Inflammatory macrophage treated with lipopolysaccharide for 1 hour (primary cell): Measurements from ENCODE around the gene NDUFS6.

Experiments
- DNase-seq, 2 donors: peaks; one replicate each; pipeline ENCODE4 v3.0.0-alpha.2; 2020 to 2022

NDUFS6 gene

DNA sequence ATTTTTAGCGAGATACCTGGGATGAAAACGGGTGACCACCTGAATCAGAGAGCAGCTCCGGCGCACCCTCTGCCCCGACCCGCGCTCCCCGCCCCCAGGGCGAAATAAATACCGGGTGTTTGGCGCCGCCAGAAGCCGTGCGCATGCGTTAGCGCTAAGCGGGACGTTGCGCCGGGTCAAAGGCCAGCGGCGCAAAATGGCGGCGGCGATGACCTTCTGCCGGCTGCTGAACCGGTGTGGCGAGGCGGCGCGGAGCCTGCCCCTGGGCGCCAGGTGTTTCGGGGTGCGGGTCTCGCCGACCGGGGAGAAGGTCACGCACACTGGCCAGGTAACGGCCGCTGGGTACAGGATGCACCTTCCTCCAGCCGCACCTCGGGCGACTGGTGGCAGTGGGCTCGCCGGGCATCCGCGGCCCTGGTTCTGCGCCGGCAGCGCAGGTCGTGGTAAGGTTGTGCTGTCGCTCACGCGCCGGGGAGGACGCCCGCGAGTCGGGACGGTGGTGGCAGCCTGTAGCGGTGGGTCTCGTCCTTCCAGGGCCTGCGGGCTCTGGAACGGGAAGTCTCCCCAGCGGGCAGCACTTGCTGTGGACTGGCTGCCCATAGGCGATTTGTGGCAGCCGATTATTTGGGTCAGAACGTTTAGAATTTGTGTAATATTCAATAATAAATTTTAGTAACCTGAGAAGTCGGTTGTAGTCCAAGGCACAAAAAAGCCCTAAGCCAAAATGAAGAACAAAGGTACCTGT is at the start of gene NDUFS6:
NDUFS6 (plus strand) TSS at position 186 of the 745 bp plus-strand sequence; CDS start at position 197, 11 bp downstream.
- peak; percentile 65 to 78 for DNase-seq

DNA sequence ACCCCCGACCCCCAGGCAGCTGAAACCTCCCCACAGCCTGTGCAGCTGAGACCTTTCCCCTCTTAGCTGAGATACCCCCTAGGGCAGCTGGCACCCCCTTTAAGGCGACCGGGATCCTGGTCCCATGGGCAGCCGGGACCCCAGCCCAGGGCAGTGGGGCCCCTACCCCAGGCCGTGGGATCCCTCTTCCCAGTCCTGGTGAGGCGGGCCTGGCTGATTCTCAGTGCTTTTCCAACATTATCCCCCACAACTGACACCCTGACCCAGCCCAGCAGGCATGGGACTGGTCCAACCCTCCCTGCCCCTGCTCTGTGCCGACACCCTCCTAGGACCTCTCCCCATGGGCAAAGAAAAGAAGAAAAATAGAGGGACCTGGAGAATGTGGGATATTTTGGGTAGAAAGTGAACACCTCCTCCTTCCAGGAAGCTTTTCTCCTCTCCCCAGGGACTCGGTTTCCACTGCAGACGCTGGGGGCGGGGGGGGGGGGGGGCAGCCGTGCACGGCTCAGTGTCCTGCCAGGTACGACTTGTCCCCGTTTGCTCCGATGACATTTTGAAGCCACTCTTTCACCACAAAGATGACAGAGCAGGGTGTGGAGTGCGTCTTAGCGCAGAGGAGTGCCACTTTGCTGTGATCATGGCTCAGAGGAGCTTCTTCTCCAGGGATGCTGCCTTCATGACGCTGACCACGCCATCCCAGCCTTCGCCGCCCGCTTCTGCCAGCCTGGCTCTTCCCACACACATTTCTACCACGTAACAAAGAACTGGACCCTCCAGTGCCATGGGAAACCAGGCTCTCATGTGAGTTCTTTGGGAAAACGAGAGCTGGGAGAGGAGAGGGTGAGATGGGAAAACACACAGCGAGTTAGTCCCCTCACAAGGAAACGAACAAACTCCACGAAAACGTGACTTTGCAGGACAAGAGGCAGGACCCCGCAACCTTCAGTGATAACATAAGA is 49.1 kb upstream of the NDUFS6 start:
- no peak for DNase-seq

DNA sequence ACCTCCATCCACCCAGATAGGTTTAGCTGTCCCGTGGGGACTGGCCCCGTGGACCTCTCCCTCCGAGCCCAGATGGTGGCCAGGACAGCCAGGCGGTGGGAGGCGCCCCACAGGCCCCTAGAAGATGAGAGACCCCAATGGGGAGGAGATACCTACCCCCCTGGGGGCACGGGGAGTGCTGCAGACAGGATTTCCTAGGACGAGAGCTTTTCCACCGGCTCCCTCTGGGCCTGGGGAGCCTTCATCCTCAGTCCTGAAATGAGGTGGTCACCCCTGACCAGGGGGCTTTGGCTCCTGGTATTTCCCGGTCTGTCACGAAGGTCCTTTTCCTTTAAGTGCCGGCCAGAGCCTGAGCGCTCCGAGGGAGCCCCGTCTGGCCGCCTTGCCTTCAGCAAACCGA is 48.3 kb upstream of the NDUFS6 start:
- no peak for DNase-seq

DNA sequence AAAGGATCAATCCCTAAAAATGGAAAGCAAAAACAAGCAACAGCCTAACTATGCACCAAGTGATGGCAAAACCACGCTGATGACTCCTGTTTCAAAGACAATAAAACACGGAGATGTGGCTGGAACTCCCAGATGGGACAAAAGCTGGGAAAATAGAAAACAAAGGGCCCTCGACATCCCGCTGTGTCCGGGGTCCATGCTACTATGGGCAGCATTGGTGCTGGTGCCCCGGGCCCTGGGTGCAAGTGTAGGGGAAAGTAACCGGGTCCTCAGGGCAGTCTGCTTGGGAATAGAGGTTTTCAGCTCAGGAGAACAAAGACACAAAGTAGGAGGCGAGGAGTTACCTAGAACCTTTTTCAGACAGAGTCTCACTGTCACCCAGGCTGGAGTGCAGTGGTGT is 47.7 kb upstream of the NDUFS6 start:
- DNase-seq, result no peak

DNA sequence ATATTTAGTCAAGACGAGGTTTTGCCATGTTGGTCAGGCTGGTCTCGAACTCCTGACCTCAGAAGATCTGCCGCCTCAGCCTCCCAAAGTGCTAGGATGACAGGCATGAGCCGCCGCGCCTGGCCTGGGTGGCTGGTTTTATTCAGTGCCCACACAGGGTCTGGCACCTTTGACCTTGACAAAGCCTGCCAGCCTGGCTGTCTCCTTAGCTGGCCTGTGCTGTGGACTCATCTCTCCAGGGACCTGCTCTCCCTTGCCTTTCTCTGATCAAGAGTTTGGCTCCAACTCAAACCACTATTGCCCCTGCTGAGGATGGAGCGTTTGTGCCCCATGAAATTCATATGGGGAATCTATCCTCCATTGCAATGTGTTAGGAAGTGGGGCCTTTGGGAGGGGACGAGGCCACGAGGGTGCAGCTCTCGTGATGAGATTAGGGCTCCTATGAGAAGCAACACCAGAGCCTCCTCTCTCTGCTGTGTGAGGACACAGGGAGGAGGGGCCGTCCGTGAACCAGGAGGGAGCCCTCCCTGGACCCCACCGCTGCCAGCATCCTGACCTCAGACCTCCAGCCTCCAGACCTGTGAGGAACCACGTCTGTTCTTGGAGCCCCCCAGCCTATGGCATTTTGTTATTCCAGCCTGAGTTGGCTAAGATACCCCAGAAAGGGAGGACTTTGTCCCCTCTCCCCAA is 46.5 kb upstream of the NDUFS6 start:
- no peak for DNase-seq

DNA sequence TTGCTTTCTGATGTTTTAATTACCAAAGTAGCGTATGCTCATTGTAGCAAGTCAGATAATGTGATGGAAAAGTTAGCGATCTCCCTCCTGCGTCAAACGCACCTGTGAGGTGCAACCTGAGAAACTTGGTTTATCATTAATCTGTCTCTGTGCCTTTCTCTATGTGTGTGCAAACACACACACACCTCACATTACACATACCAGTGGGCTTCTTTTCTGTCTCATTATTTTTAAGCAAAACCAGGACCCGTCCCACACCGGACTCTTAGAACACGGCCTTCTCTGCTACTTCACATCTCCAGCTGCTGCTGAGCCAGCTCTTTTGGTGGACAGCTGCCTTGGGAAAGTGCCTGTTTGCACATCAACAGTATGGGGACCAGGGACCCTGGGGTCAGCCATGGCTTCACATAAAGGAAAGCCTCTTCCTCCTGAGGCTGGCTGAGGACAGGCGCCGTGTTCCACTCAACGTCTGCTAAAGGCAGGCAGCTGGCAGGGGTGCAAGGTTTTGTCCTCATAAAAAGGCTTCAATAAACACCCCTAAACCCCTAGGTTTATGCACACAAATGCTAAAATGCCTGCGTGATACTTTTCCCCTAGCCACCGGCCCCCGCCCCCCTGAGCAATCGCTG is 45.8 kb upstream of the NDUFS6 start:
- no peak for DNase-seq

DNA sequence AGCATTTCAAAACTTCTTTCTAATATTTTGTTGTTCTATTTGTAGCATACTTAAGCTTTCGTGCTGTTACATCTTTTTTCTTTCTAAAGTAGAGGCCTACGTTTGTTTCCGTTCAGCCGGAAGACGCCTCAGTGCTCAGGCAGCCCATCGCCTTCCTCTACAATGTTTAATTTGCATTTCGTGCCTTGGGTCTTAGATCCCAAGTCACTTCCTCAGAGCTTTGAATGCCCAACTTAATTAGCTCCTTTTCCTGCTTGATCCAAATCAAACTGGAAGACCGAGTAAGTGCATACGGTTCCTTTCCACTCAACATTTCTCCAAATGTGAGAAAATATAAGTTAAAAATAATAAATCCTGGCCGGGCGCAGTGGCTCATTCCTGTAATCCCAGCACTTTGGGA is 44.7 kb upstream of the NDUFS6 start:
- DNase-seq, result no peak

DNA sequence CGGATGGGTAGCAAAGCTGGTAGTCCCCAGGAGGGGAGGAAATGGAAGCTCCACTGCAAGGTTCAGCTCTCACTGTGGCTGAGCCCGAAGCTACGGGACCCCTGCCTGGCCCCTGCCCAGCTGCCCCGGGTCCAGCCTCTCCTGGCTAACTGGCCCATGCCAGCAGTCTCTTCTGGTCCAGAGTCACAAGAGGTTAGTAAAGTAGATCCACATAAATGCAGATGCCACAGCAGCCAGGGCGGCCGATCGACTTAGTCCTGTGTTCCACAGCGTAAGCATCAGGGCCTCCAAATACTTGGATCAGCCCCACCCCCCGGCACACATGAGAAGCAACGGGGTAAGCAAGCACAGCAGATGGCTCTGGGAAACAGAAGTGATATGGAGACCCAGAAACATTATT is 43.7 kb upstream of the NDUFS6 start:
- no peak for DNase-seq

DNA sequence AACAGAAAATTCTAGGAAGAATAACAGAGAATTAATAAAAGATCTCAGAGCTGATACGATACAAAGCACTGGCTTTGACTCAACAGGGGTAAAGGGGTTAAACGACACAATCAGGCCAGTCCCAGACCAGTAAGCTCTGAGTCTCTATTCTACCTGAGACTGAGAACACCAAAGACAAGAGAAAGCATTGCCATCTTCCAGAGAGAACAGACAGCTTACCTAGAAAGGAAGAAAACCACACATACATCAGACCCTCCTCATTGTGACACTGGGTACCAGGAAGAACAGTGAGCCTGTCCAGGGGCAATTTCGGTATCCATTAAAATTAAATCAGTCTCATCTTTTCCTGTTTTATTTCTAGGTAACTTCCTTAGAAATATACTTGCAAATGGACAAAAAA is 42.6 kb upstream of the NDUFS6 start:
- DNase-seq, result no peak

DNA sequence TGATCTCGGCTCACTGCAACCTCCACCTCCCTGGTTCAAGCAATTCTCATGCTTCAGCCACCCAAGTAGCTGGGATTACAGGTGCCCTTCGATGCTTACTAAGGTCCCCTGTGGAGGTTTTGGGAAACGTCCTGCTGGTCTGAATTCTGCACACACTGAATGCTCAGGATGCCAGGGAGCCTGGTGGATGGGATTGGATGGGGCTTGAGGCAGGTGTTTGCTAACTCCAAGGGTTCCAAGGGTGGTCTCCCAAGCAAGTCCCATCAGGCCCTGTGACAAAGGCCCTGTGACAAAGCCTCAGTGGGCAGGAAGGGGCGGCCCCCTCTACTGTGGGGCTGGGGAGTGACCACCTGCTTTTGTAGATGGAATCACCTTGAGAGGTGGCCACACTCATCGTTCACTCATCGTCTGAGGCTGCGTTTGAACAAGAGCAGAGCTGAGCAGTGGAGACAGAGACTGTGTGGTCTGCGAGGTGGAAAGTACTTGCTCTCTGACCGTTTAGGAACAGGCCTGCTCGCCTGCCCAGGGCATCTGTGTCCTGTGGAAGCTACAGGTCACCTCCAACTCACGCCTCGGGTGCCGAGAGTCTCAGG is 41.7 kb upstream of the NDUFS6 start:
- DNase-seq, result no peak

DNA sequence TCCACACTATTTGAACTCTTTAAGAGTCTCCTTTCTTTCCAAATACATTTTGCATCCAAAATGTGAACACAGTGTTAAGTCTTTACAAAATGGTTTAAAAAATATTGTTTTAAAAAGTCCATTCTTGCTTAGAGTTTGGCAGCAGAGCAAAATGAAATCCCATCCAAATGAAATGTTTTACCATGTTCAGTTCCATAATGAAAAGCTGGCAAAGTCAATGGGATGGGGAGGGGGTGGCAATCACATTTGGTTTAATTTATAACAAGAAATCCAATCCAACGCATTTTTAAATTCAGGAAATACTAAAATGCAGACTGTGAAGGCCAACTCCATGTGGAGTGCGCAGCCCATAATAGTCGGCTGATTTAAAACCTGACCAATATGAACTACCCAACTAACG is 41.0 kb upstream of the NDUFS6 start:
- no peak for DNase-seq

DNA sequence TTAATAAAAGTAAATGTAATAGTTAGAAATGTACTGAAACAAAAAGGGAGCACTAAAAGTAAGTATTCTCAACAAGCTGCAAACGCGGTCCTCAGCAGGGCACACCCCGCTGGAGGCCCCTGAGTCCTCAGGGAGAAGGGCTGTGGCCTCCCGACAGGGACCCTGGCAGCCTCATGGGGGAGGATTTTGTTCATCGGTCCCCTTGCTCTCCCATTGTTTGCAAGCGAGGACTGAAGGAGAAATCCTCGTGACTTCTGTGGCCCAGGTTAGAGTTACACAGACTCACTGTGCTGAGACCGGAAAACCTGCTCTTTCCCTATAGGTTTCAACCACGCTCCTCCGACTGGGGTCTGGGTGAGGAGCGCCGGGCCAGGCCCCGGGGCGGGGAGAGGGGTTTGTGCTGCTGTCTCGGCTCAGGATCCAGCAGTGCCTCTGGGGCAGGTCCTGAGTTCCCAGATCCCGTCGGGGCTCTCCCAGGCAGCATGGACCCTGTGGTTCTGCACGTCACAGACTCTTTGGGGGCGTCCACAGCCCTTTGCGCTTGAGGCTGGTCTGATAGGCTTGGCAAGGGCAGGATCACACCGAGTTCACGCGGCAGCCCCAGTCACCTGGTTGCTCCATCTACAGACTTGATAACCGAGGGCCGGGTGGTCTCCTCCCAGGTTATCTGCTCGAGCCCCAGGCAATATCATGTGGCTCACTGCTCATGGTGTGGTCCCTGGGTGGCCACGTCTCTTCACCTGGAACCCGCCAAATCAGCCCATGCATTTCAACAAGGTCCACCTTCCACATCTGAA is 40.4 kb upstream of the NDUFS6 start:
- DNase-seq, result no peak

DNA sequence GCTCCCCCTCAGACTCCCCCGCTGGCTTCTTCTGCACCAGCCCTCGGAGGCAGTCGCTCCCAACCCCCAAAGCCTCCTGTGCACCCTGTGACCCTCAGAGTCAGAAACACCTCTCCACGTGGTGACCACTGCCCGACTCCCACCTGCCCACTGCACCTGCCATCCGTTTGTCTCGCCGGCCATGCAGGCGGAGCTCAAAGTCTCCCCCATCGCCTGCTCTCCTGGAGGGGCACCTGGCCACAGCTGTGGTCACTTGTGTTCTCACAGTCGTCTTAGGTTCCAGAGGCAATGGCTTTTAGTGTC is 39.8 kb upstream of the NDUFS6 start:
- no peak for DNase-seq

DNA sequence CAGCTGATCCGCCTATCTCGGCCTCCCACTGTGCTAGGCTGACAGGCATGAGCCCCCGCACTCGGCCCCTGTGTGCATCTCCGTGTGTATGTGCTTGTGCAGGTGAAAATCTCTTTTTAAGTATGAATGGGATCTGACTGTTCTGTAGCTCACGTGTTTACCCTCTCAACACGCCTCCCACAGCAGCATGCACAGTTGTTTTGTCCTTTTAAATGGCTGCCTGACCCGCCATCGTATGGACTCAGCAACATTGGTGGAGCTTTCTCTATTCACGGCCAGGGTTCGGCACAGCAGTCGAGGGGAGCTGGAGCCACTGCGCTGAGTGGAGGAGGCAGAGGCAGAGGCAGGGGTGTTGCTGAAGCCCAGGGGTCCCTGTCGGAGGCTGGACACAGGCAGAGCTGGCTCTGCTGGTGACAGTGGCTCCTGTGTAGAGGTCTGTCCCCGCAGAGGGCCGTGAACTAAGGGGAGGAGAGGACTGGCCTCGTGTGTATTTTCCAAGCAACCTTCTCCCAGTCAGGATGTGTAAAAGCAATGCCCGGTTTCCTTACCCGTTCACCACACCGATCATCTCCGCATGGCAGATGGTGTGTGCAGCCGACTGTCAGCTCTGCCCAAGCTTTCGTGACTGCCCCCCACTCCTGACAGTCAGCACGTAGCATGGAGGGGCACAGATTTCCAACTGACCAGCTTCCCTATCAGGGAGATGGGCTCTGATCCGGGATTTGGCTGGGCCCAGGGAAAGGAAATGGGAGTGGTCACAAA is 38.9 kb upstream of the NDUFS6 start:
- no peak for DNase-seq

DNA sequence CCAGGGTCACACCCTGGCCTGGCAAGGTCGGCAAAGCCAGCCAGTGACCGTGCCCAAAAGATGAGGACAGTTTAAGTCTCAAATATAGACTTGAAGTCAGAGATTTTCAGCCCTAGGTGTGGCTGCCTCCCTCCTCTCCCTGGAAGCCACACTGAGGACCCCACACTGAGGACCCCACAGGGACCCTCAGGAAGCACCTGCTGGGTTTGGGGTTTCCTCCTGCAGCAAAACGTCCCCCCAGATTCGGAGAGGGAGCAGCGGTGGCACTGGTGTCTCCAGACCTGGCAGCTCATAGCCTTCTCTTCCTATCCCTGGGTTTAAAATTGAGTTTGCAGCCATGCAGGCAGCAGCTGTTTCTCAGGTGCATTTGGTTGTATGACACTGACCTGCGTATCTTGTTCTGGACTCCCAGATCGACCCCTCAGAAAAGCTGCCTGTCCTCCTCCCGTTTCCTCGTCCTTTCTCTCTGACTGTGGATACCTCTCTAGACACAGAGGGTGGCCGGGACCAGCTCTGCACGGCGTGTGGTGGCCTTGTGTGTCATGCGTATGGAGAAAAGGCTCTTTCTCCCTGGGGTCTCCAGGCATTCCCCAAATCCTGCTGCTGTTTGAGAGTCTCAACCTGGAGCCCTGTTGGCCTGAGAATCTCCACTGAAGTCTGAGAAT is 38.2 kb upstream of the NDUFS6 start:
- DNase-seq, result no peak

DNA sequence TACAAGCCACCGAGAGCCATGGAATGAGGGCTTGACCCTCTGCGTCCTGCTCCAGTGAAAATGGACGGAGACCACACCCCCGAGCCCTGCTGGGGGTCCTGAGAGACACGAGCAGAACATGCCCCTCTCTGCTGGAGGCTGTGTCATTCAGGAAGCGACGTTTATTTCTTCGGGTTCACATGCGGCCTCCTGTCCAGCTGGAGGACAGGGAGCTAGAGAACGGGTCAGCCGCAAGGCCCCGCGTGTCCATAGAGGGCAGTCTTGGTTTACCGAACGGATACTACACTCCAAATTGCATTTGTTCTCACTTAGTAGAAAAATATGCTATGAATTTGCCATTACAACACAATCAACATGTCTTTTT is 37.7 kb upstream of the NDUFS6 start:
- peak; percentile 11 to 49 for DNase-seq

DNA sequence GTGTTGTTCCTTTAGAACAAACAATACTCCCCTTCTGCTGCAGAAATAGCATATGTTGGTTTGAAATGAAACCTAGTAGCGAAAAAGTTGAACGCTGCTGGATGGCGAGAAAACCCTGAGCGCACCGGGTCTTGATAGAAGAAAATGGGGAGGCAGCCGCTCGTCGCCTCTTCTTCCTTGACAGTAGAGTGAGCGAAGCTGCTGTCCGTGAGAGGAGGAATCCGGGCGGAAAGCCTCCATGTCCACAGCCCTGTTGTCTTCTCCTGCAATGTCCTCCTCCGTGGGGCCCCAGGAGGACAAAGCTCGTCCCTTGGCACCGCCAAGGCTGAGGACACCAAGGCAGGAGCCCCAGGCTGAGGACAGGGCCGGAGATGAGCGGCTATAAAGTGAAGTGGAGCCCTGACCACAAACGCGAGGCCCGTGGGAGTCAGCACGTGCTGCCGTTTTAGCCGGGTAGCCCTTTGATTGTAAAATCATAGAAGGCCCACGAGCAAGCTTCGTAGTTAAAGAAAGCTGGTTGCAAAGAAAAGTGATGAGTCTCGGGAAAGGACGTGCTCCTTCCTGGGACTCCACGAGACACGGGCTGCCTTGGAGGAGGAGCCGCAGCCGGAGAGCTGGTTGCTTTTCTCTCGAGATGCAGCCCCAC is 37.1 kb upstream of the NDUFS6 start:
- no peak for DNase-seq

DNA sequence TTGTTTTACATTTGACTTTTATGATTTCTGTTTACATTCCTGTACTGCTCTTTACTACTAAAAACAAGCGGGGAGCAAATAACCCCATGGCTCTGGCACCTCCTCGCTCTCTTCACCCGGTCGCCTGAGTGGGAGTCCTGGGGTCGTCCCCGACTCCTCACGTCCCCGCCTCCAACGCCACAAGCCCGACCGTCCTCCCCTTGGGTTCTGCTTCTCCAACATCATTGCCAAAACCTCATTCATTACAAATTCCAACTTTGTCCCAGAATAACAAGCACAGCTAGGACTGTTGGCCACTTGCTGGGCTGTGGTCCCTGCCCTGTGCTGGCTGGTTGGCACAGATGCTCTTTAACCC is 36.6 kb upstream of the NDUFS6 start:
- DNase-seq, result no peak

DNA sequence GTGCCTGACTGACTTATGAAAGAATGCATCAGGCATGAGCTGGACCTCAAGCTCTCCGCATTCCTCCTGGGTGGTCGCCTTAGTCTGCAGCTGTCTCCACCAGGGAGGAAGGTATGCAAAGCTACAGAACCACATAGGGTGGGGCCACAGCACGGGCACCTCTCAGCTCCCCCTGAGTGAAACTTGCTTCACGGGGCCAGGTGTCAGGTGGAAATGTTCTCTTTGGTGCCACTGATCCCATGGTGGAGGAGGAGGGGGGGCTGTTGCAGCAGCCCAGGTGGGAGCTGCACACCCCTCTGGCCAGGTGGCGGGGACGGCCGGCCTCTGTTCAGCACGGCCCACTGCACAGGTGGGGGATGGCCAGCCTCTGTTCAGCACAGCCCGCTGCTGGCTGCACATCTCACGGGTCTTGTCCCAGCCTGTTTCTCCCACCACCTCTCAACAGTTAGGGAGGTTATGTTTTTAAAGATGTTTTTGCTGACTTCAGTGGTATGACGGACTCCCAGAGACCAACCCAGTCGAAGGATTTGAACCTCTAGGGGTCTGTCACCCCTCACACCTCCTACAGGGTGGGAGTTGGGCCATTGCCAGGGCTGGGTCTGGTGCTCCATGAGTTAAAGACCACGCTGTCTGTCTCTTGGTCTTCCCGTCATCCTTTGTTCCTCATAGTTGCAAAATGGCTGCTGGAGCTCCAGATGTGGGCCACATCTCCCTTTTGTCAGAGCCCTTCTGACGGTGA is 35.9 kb upstream of the NDUFS6 start:
- DNase-seq, result no peak

DNA sequence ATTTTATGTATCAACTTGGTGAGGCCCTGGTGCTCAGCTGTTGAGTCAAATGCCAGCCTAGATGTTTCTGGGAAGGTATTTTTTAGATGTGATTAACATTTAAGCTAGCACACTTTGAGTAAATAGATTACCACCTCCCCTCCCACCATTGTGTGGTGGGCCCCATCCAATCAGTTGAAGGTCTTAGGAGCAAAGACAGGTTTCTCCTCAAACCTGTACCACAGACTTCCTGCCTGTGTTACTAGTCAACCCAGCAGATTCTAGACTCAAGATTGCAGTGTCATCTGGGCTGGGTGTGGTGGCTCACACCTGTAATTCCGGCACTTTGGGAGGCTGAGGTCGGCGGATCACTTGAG is 35.3 kb upstream of the NDUFS6 start:
- DNase-seq, result no peak
